ENCODE measurements around the gene NEK4. TPM values are rescaled to one million over a fixed set of nuclear protein-coding genes. Genes with fewer than 3 reads are reported as not detected.

NEK4 gene
- total RNA-seq (2014; rRNA removed; shearing (Covaris generic); ENCODE audit: low replicate concordance): 20.5 and 44.1 TPM in 2 replicates

- peak within 1 kb of the TSS; percentile 89 for H3K4me2 ChIP-seq (ENCODE audit: low read depth, low read length, poor library complexity, severe bottlenecking)
- DNase-seq: peak; percentile 97
- H3K9ac ChIP-seq (ENCODE audit: low read length): peak within 1 kb of the TSS; percentile 74
- peaks cover 32% of the 10 kb centered on the region for H3K79me2 ChIP-seq (ENCODE audit: low read length)
- peaks cover 15% of the 10 kb centered on the region for H3K4me1 ChIP-seq (ENCODE audit: low read length)
- H3K27ac ChIP-seq (ENCODE audit: low read length): peak within 1 kb of the TSS; percentile 58
- peak within 1 kb of the TSS; percentile 75 for H3K4me3 ChIP-seq (ENCODE audit: low read length)
- H3K27me3 ChIP-seq (ENCODE audit: low read length): no peaks in the 10 kb centered on the region
- H4K20me1 ChIP-seq (ENCODE audit: insufficient read depth, low read depth, low read length): no peaks in the 10 kb centered on the region
- H3K36me3 ChIP-seq (ENCODE audit: insufficient read depth, low read length): peaks cover 15% of the 10 kb centered on the region; the same call in 1 of the 2 replicates
- no peaks in the 10 kb centered on the region for H3K9me3 ChIP-seq (ENCODE audit: low read length)
- H3K9me2 ChIP-seq (replicated peaks; ENCODE audit: insufficient read depth, low read length): no peaks in the 10 kb centered on the region
- peak within 1 kb of the TSS; percentile 96 for H2AFZ ChIP-seq (ENCODE audit: low read length)
Observed at GRCh38 chr3:52770496-52771333, at the start of gene NEK4. Gene NEK4, minus strand, starts transcription at chr3:52770940. Its CDS starts 194 bp downstream, at chr3:52770746.

- Histone ChIP-seq H2AFZ (ENCODE audit: low read length) (no peak overlapping the region), H3K4me3 (ENCODE audit: low read length) (no peak overlapping the region), H3K4me1 (ENCODE audit: low read length) (no peaks in the 10 kb centered on the region), H3K36me3 (ENCODE audit: insufficient read depth, low read length) (no peaks in the 10 kb centered on the region), H3K27me3 (ENCODE audit: low read length) (no peaks in the 10 kb centered on the region), H3K27ac (ENCODE audit: low read length) (no peak overlapping the region), H3K9ac (ENCODE audit: low read length) (no peak overlapping the region), H3K9me3 (ENCODE audit: low read length) (no peaks in the 10 kb centered on the region), H3K79me2 (ENCODE audit: low read length) (no peaks in the 10 kb centered on the region), H3K9me2 (replicated peaks; ENCODE audit: insufficient read depth, low read length) (no peaks in the 10 kb centered on the region), H4K20me1 (ENCODE audit: insufficient read depth, low read depth, low read length) (no peaks in the 10 kb centered on the region), H3K4me2 (ENCODE audit: low read depth, low read length, poor library complexity, severe bottlenecking) (no peak overlapping the region)
- DNase-seq: no peak
Observed at GRCh38 chr3:52819936-52820335, 49.2 kb upstream of the NEK4 start.

- no peak overlapping the region for H3K4me2 ChIP-seq (ENCODE audit: low read depth, low read length, poor library complexity, severe bottlenecking)
- no peak overlapping the region for H3K4me3 ChIP-seq (ENCODE audit: low read length)
- H2AFZ ChIP-seq (ENCODE audit: low read length): no peak overlapping the region
- no peaks in the 10 kb centered on the region for H3K9me3 ChIP-seq (ENCODE audit: low read length)
- H3K4me1 ChIP-seq (ENCODE audit: low read length): no peaks in the 10 kb centered on the region
- DNase-seq: no peak
- no peaks in the 10 kb centered on the region for H3K36me3 ChIP-seq (ENCODE audit: insufficient read depth, low read length)
- no peaks in the 10 kb centered on the region for H4K20me1 ChIP-seq (ENCODE audit: insufficient read depth, low read depth, low read length)
- H3K9ac ChIP-seq (ENCODE audit: low read length): no peak overlapping the region
- no peaks in the 10 kb centered on the region for H3K79me2 ChIP-seq (ENCODE audit: low read length)
- H3K9me2 ChIP-seq (replicated peaks; ENCODE audit: insufficient read depth, low read length): no peaks in the 10 kb centered on the region
- no peak overlapping the region for H3K27ac ChIP-seq (ENCODE audit: low read length)
- H3K27me3 ChIP-seq (ENCODE audit: low read length): no peaks in the 10 kb centered on the region
Observed at GRCh38 chr3:52817860-52818259, 47.1 kb upstream of the NEK4 start.

- Histone ChIP-seq H2AFZ (ENCODE audit: low read length) (no peak overlapping the region), H3K27me3 (ENCODE audit: low read length) (no peaks in the 10 kb centered on the region), H3K9me2 (replicated peaks; ENCODE audit: insufficient read depth, low read length) (no peaks in the 10 kb centered on the region), H3K9me3 (ENCODE audit: low read length) (no peaks in the 10 kb centered on the region), H3K36me3 (ENCODE audit: insufficient read depth, low read length) (no peaks in the 10 kb centered on the region), H3K4me3 (ENCODE audit: low read length) (no peak overlapping the region), H3K79me2 (ENCODE audit: low read length) (no peaks in the 10 kb centered on the region), H3K27ac (ENCODE audit: low read length) (no peak overlapping the region), H3K4me2 (ENCODE audit: low read depth, low read length, poor library complexity, severe bottlenecking) (no peak overlapping the region), H4K20me1 (ENCODE audit: insufficient read depth, low read depth, low read length) (no peaks in the 10 kb centered on the region), H3K9ac (ENCODE audit: low read length) (no peak overlapping the region), H3K4me1 (ENCODE audit: low read length) (no peaks in the 10 kb centered on the region)
- no peak for DNase-seq
Observed at GRCh38 chr3:52817221-52817620, 46.5 kb upstream of the NEK4 start.

- H3K9me3 ChIP-seq (ENCODE audit: low read length): no peaks in the 10 kb centered on the region
- H3K36me3 ChIP-seq (ENCODE audit: insufficient read depth, low read length): no peaks in the 10 kb centered on the region
- no peak for DNase-seq
- H2AFZ ChIP-seq (ENCODE audit: low read length): no peak overlapping the region
- no peaks in the 10 kb centered on the region for H3K79me2 ChIP-seq (ENCODE audit: low read length)
- no peak overlapping the region for H3K4me3 ChIP-seq (ENCODE audit: low read length)
- H3K4me2 ChIP-seq (ENCODE audit: low read depth, low read length, poor library complexity, severe bottlenecking): no peak overlapping the region
- H3K9me2 ChIP-seq (replicated peaks; ENCODE audit: insufficient read depth, low read length): no peaks in the 10 kb centered on the region
- H4K20me1 ChIP-seq (ENCODE audit: insufficient read depth, low read depth, low read length): no peaks in the 10 kb centered on the region
- H3K27ac ChIP-seq (ENCODE audit: low read length): no peak overlapping the region
- H3K4me1 ChIP-seq (ENCODE audit: low read length): no peaks in the 10 kb centered on the region
- no peak overlapping the region for H3K9ac ChIP-seq (ENCODE audit: low read length)
- H3K27me3 ChIP-seq (ENCODE audit: low read length): no peaks in the 10 kb centered on the region
Observed at GRCh38 chr3:52816654-52817053, 45.9 kb upstream of the NEK4 start.

GRCh38 chr3:52816199-52816598 is 45.5 kb upstream of the NEK4 start:
- Histone ChIP-seq H3K4me1 (ENCODE audit: low read length) (no peaks in the 10 kb centered on the region), H2AFZ (ENCODE audit: low read length) (no peak overlapping the region), H4K20me1 (ENCODE audit: insufficient read depth, low read depth, low read length) (no peaks in the 10 kb centered on the region), H3K36me3 (ENCODE audit: insufficient read depth, low read length) (no peaks in the 10 kb centered on the region), H3K9me2 (replicated peaks; ENCODE audit: insufficient read depth, low read length) (no peaks in the 10 kb centered on the region), H3K4me2 (ENCODE audit: low read depth, low read length, poor library complexity, severe bottlenecking) (no peak overlapping the region), H3K79me2 (ENCODE audit: low read length) (no peaks in the 10 kb centered on the region), H3K9me3 (ENCODE audit: low read length) (no peaks in the 10 kb centered on the region), H3K27me3 (ENCODE audit: low read length) (no peaks in the 10 kb centered on the region), H3K4me3 (ENCODE audit: low read length) (no peak overlapping the region), H3K9ac (ENCODE audit: low read length) (no peak overlapping the region), H3K27ac (ENCODE audit: low read length) (no peak overlapping the region)
- DNase-seq: no peak

- no peaks in the 10 kb centered on the region for H3K9me3 ChIP-seq (ENCODE audit: low read length)
- no peak for DNase-seq
- H3K36me3 ChIP-seq (ENCODE audit: insufficient read depth, low read length): no peaks in the 10 kb centered on the region
- no peak overlapping the region for H2AFZ ChIP-seq (ENCODE audit: low read length)
- H3K4me3 ChIP-seq (ENCODE audit: low read length): no peak overlapping the region
- no peaks in the 10 kb centered on the region for H3K9me2 ChIP-seq (replicated peaks; ENCODE audit: insufficient read depth, low read length)
- no peaks in the 10 kb centered on the region for H3K27me3 ChIP-seq (ENCODE audit: low read length)
- no peak overlapping the region for H3K4me2 ChIP-seq (ENCODE audit: low read depth, low read length, poor library complexity, severe bottlenecking)
- H3K4me1 ChIP-seq (ENCODE audit: low read length): no peaks in the 10 kb centered on the region
- no peak overlapping the region for H3K27ac ChIP-seq (ENCODE audit: low read length)
- H4K20me1 ChIP-seq (ENCODE audit: insufficient read depth, low read depth, low read length): no peaks in the 10 kb centered on the region
- no peak overlapping the region for H3K9ac ChIP-seq (ENCODE audit: low read length)
- H3K79me2 ChIP-seq (ENCODE audit: low read length): no peaks in the 10 kb centered on the region
Observed at GRCh38 chr3:52813810-52814209, 43.1 kb upstream of the NEK4 start.

GRCh38 chr3:52811452-52812011 is 40.8 kb upstream of the NEK4 start:
- no peak overlapping the region for H3K27ac ChIP-seq (ENCODE audit: low read length)
- H3K9me2 ChIP-seq (replicated peaks; ENCODE audit: insufficient read depth, low read length): no peaks in the 10 kb centered on the region
- DNase-seq: no peak
- H3K9me3 ChIP-seq (ENCODE audit: low read length): no peaks in the 10 kb centered on the region
- no peaks in the 10 kb centered on the region for H3K79me2 ChIP-seq (ENCODE audit: low read length)
- H3K4me3 ChIP-seq (ENCODE audit: low read length): no peak overlapping the region
- H3K36me3 ChIP-seq (ENCODE audit: insufficient read depth, low read length): no peaks in the 10 kb centered on the region
- no peaks in the 10 kb centered on the region for H4K20me1 ChIP-seq (ENCODE audit: insufficient read depth, low read depth, low read length)
- no peaks in the 10 kb centered on the region for H3K4me1 ChIP-seq (ENCODE audit: low read length)
- no peak overlapping the region for H3K9ac ChIP-seq (ENCODE audit: low read length)
- H2AFZ ChIP-seq (ENCODE audit: low read length): no peak overlapping the region
- H3K4me2 ChIP-seq (ENCODE audit: low read depth, low read length, poor library complexity, severe bottlenecking): no peak overlapping the region
- no peaks in the 10 kb centered on the region for H3K27me3 ChIP-seq (ENCODE audit: low read length)
